ENCODE data around the gene FANCG.

The FANCG gene

GRCh38 chr9:35027860-35028259, 51.9 kb downstream of the FANCG start:
- Histone ChIP-seq H3K27me3 (no peaks in the 10 kb centered on the region), H3K27ac (no peak overlapping the region), H3K36me3 (peaks cover 0 to 3% (median 0%) of the 10 kb centered on the region in 11 experiments; a peak in 3 of 22 replicates), H3K9me3 (replicated peaks in 1 of 11) (peaks cover 0 to 9% (median 0%) of the 10 kb centered on the region in 11 experiments; a peak in 6 of 22 replicates), H3K9ac (no peak overlapping the region), H4K20me1 (no peaks in the 10 kb centered on the region), H3K4me1 (peaks cover 0 to 17% (median 6%) of the 10 kb centered on the region in 10 experiments; a peak in 10 of 20 replicates), H3K4me3 (no peak overlapping the region), H3K4me2 (no peak overlapping the region)
- TF ChIP-seq Cebpa-rat (IDR thresholded peaks at IDR 0.05), result no peak

GRCh38 chr9:35027374-35027773, 52.4 kb downstream of the FANCG start:
- H3K27ac ChIP-seq, result no peak overlapping the region
- no peaks in the 10 kb centered on the region for H3K27me3 ChIP-seq
- no peak overlapping the region for H3K4me3 ChIP-seq
- H3K4me2 ChIP-seq, result no peak overlapping the region
- H3K9me3 ChIP-seq (replicated peaks in 1 of 11), result peaks cover 0 to 9% (median 0%) of the 10 kb centered on the region in 11 experiments; a peak in 6 of 22 replicates
- no peak overlapping the region for H3K9ac ChIP-seq
- H4K20me1 ChIP-seq, result no peaks in the 10 kb centered on the region
- peaks cover 0 to 17% (median 6%) of the 10 kb centered on the region in 10 experiments; a peak in 10 of 20 replicates for H3K4me1 ChIP-seq
- H3K36me3 ChIP-seq, result peaks cover 0 to under 1% (median 0%) of the 10 kb centered on the region in 11 experiments; a peak in 2 of 22 replicates
- TF ChIP-seq Cebpa-rat (IDR thresholded peaks at IDR 0.05), result no peak

- no peak overlapping the region for H3K27ac ChIP-seq
- H3K4me1 ChIP-seq, result peaks cover 0 to 17% (median 6%) of the 10 kb centered on the region in 10 experiments; a peak in 10 of 20 replicates
- no peak overlapping the region for H3K4me3 ChIP-seq
- no peak overlapping the region for H3K9ac ChIP-seq
- H3K27me3 ChIP-seq, result no peaks in the 10 kb centered on the region
- H3K9me3 ChIP-seq (replicated peaks in 1 of 11), result peaks cover 0 to 9% (median 0%) of the 10 kb centered on the region in 11 experiments; a peak in 7 of 22 replicates
- TF ChIP-seq Cebpa-rat (IDR thresholded peaks at IDR 0.05), result no peak
- H4K20me1 ChIP-seq, result no peaks in the 10 kb centered on the region
- H3K36me3 ChIP-seq, result no peaks in the 10 kb centered on the region; a peak in 1 of 22 replicates
- no peak overlapping the region for H3K4me2 ChIP-seq
Observed at GRCh38 chr9:35026671-35027070, 53.1 kb downstream of the FANCG start.

All from BLaER1 treated with 17β-estradiol and CSF1 and Interleukin-3, amounts not matched to agents 10 nM and 100 nM (cell line).